Natural killer cell (primary cell): ENCODE measurements around the gene DTNB. TPM values are rescaled to one million over a fixed set of nuclear protein-coding genes. Genes with fewer than 3 reads are reported as not detected.
"Not testable (repeated sequence)": the region's sequence is repeated elsewhere in the genome, so short reads cannot be mapped to it uniquely, and the experiment has no call there.

Experiments
- ATAC-seq, 3 donors: fragments of 150-1000 bp in 2 of 3; fragments of 200-7000 bp in 1 of 3; cut with Tn5 transposase; 1 replicate in 1 of 3; 2 replicates in 2 of 3; pipeline ENCODE4 v1.10.0; 2021; ENCODE audit warnings: mild to moderate bottlenecking in 2 of 3, moderate library complexity in 2 of 3
- DNase-seq, 2 donors: peaks; one replicate each; pipeline versions ENCODE4 v3.0.0 to v3.0.0-alpha.2; 2013 to 2021; ENCODE audit warnings: mixed read lengths in 1 of 2
- H3K27ac ChIP-seq: one replicate; pipeline ENCODE4 v1.5.1; 2013; ENCODE audit warnings: mild to moderate bottlenecking, low read length
- H3K27me3 ChIP-seq: one replicate; pipeline ENCODE4 v1.6.1; 2013; ENCODE audit warnings: low read length; ENCODE audit not compliant: control insufficient read depth, insufficient read depth
- H3K36me3 ChIP-seq: one replicate; pipeline ENCODE4 v1.6.1; 2013; ENCODE audit warnings: low read length; ENCODE audit not compliant: control insufficient read depth, insufficient read depth
- H3K4me1 ChIP-seq: one replicate; pipeline ENCODE4 v1.6.1; 2013; ENCODE audit warnings: low read length; ENCODE audit not compliant: control insufficient read depth, insufficient read depth
- H3K4me3 ChIP-seq: one replicate; pipeline ENCODE4 v1.5.1; 2013; ENCODE audit warnings: low read length
- H3K9me3 ChIP-seq: one replicate; pipeline ENCODE4 v1.6.1; 2013; ENCODE audit warnings: low read length; ENCODE audit not compliant: control insufficient read depth, insufficient read depth
- H3K27ac Mint-ChIP-seq, 2 donors: one replicate each; pipeline ENCODE4 v1.8.0; 2022; ENCODE audit warnings: mild to moderate bottlenecking in 2 of 2, mixed read lengths in 2 of 2, moderate library complexity in 1 of 2
- H3K27me3 Mint-ChIP-seq, 2 donors: one replicate each; pipeline ENCODE4 v1.8.0; 2022; ENCODE audit warnings: low read depth in 2 of 2, mixed read lengths in 2 of 2
- H3K36me3 Mint-ChIP-seq: one replicate; pipeline ENCODE4 v1.8.0; 2022; ENCODE audit warnings: mixed read lengths
- H3K4me1 Mint-ChIP-seq, 2 donors: one replicate each; pipeline ENCODE4 v1.8.0; 2022; ENCODE audit warnings: mixed read lengths in 2 of 2
- H3K4me3 Mint-ChIP-seq: one replicate; pipeline ENCODE4 v1.8.0; 2022; ENCODE audit warnings: mild to moderate bottlenecking, moderate library complexity, mixed read lengths
- H3K9me3 Mint-ChIP-seq, 2 donors: one replicate each; pipeline ENCODE4 v1.8.0; 2022; ENCODE audit warnings: mixed read lengths in 2 of 2
- WGBS: methylation state at CpG from one replicate; pipeline ENCODE4 v1.1.7; 2013; ENCODE audit warnings: missing lambda C conversion rate; ENCODE audit not compliant: insufficient coverage; 5-methylcytosine and 5-hydroxymethylcytosine counted together
- intact Hi-C: fragments of 100-400 bp; cut with micrococcal nuclease; formaldehyde crosslinking; loops from one replicate; pipeline ENCODE4 v1.14.2; 2022
- total RNA-seq, 4 donors: library from RNA; stranded (reverse); fragments of 120-200 nt in 1 of 4; gene quantifications; one replicate each; pipeline versions ENCODE4 v1.2.3 to v1.2.4, GENCODE V29; 2013 to 2022
- TF ChIP-seq, protein P1 (sequence below): fragments of 200-600 bp; IDR thresholded peaks from one replicate; pipeline ENCODE4 v1.8.0; 2022; ENCODE audit warnings: antibody characterized with exemption

Gene DTNB
- total RNA-seq, 3 donors from 2014 or later (not counting 1 experiment from before 2014, with no cell fraction given) = 20.8 to 33.7 (median 23.6) TPM

DNA sequence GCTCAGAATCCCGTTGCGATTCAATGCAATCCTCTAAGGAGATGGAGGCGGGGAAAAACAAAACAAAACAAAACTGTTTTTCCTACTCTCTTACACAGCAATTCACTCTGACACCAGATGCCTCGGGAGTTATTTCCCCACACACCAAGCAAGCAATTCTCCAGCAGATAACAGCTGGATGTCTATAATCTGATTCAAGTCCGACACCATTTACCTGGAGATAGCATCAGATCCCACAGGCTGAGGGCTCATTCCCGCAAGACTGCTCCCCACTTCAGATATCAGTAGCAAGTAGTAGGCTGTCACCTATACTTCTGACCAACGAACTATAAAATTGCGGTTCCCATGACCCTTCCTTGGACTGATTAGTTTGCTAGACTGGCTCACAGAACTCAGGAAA, 58.7 kb downstream of the DTNB start:
- Mint-ChIP-seq H3K27ac (no peak overlapping the region), H3K9me3 (no peaks in the 10 kb centered on the region), H3K27me3 (no peaks in the 10 kb centered on the region), H3K4me3 (no peak overlapping the region), H3K36me3 (no peaks in the 10 kb centered on the region), H3K4me1 (no peaks in the 10 kb centered on the region)
- DNase-seq (no peak), ATAC-seq (no peak)
- TF ChIP-seq, protein P1, sequence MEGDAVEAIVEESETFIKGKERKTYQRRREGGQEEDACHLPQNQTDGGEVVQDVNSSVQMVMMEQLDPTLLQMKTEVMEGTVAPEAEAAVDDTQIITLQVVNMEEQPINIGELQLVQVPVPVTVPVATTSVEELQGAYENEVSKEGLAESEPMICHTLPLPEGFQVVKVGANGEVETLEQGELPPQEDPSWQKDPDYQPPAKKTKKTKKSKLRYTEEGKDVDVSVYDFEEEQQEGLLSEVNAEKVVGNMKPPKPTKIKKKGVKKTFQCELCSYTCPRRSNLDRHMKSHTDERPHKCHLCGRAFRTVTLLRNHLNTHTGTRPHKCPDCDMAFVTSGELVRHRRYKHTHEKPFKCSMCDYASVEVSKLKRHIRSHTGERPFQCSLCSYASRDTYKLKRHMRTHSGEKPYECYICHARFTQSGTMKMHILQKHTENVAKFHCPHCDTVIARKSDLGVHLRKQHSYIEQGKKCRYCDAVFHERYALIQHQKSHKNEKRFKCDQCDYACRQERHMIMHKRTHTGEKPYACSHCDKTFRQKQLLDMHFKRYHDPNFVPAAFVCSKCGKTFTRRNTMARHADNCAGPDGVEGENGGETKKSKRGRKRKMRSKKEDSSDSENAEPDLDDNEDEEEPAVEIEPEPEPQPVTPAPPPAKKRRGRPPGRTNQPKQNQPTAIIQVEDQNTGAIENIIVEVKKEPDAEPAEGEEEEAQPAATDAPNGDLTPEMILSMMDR = no peak
- intact Hi-C loops = no loop called here
- H3K36me3 ChIP-seq = no peaks in the 10 kb centered on the region
- H3K4me3 ChIP-seq = no peak overlapping the region
- no peaks in the 10 kb centered on the region for H3K4me1 ChIP-seq
- no peaks in the 10 kb centered on the region for H3K9me3 ChIP-seq
- H3K27ac ChIP-seq = no peak overlapping the region
- WGBS = 85% methylated on average over 8 of the region's 8 CpGs
- H3K27me3 ChIP-seq = no peaks in the 10 kb centered on the region

DNA sequence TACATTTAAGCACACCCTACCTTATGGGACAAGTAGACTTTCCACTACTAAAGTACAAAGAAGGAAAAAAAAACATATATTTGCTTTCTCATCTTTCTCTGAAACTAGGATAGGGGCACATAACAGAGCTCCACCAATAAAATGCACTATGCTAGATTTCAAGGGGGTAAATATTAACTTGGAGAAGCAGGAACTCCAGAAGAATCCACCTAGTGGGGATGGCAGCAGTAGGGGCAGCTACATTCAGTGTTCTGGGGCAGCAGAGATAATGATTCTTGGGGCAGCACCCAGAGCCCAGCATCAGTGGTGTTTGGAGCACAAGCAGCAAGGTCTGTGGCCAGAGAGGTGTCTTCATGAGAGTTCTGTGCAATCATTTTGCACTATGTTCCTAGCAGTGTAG, 64.7 kb downstream of the DTNB start:
- H3K27me3 ChIP-seq = no peaks in the 10 kb centered on the region
- H3K9me3 Mint-ChIP-seq = no peaks in the 10 kb centered on the region
- H3K27me3 Mint-ChIP-seq = no peaks in the 10 kb centered on the region
- TF ChIP-seq, protein P1 = no peak
- ATAC-seq (no peak), DNase-seq (no peak)
- H3K9me3 ChIP-seq = no peaks in the 10 kb centered on the region
- no peak overlapping the region for H3K4me3 Mint-ChIP-seq
- intact Hi-C loops = no loop called here
- H3K27ac Mint-ChIP-seq = no peak overlapping the region
- no peaks in the 10 kb centered on the region for H3K4me1 Mint-ChIP-seq
- no peak overlapping the region for H3K4me3 ChIP-seq
- no peaks in the 10 kb centered on the region for H3K36me3 Mint-ChIP-seq
- no peaks in the 10 kb centered on the region for H3K4me1 ChIP-seq
- no peaks in the 10 kb centered on the region for H3K36me3 ChIP-seq
- H3K27ac ChIP-seq = no peak overlapping the region

DNA sequence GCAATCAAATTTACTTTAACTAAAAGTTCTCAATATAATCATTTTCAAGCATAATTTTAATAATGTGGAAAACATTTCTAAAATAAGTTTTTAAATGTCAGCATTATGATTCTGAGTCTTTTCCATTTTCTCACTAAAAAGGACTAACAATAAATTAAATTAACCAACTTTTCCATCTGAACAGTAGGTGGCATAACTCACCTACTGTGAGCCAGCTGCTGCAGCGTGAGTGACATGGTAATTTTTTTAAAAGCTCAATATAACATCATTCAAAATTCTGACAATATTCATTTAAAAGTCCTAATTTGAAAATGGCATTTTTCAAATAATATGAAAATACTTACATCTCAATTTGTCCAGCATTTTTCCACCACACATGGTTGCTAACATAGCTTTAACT, 66.5 kb downstream of the DTNB start:
- Mint-ChIP-seq H3K36me3 (no peaks in the 10 kb centered on the region), H3K4me3 (no peak overlapping the region), H3K27ac (no peak overlapping the region), H3K27me3 (no peaks in the 10 kb centered on the region), H3K4me1 (no peaks in the 10 kb centered on the region), H3K9me3 (no peaks in the 10 kb centered on the region)
- TF ChIP-seq, protein P1 = peak; percentile 45
- DNase-seq = peak in 1 of 2 donors; percentile 61
- no peaks in the 10 kb centered on the region for H3K36me3 ChIP-seq
- intact Hi-C loops = loop anchor here (1.0 kb wide), 2 partner anchors 57 to 93 kb away; no protein-coding TSS in a partner anchor
- WGBS = 33% methylated on average over 1 of the region's 1 CpG
- H3K4me1 ChIP-seq = no peaks in the 10 kb centered on the region
- H3K4me3 ChIP-seq = no peak overlapping the region
- no peak overlapping the region for H3K27ac ChIP-seq
- no peaks in the 10 kb centered on the region for H3K9me3 ChIP-seq
- peak in 2 of 3 donors; percentile 36 to 45 for ATAC-seq
- no peaks in the 10 kb centered on the region for H3K27me3 ChIP-seq

DNA sequence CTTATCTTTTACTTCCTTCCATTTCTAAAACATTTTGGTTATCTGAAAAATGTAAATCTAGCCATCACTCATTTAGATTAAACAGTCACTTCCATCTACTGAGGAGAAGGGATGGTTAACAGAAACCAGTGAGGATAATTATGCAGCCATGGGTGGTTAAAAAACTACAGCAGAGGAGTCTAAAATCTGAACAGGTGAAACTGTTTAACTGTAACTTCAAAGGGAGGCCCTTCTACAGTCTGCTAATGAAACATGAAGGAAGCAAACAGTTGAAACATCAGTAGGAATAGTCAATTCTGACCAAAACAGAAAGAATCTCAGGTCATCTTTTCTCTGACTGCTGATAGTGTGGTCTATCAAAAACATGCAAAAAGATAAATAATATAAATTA, 71.0 kb downstream of the DTNB start:
- Mint-ChIP-seq H3K9me3 (no peaks in the 10 kb centered on the region), H3K4me1 (no peaks in the 10 kb centered on the region), H3K4me3 (no peak overlapping the region), H3K36me3 (no peaks in the 10 kb centered on the region), H3K27ac (no peak overlapping the region), H3K27me3 (no peaks in the 10 kb centered on the region)
- H3K36me3 ChIP-seq = no peaks in the 10 kb centered on the region
- DNase-seq (no peak), ATAC-seq (no peak)
- intact Hi-C loops = no loop called here
- no peak overlapping the region for H3K27ac ChIP-seq
- H3K4me1 ChIP-seq = no peaks in the 10 kb centered on the region
- no peak overlapping the region for H3K4me3 ChIP-seq
- H3K27me3 ChIP-seq = no peaks in the 10 kb centered on the region
- H3K9me3 ChIP-seq = no peaks in the 10 kb centered on the region
- TF ChIP-seq, protein P1 = no peak

DNA sequence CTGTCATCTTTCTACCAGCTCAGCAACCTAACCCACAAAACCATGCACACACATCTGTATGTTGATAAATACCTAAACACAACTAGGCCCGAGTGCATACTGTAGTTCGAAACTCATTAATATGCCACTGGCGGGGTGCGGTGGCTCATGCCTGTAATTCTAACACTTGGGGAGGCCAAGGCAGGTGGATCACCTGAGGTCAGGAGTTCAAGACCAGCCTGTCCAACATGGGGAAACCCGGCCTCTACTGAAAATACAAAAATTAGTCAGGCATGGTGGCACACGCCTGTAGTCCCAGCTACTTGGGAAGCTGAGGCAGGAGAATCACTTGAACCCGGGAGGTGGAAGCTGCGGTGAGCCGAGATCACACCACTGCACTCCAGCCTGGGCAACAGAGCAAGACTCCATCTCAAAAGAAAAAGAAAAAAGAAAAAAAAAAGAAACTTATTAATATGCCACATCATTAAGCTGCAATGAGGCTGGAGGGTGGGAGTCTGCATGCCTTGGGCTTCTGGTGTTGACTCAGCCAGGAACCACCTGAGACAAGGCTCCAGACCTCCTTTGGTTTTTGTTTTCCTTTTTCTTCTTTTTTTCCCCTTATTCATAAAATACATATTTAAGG, 71.6 kb downstream of the DTNB start:
- H3K9me3 ChIP-seq, ATAC-seq, H3K4me1 ChIP-seq, H3K36me3 ChIP-seq, H3K27ac ChIP-seq, H3K27me3 ChIP-seq, H3K27ac Mint-ChIP-seq, H3K4me3 Mint-ChIP-seq, H3K9me3 Mint-ChIP-seq, H3K27me3 Mint-ChIP-seq, DNase-seq, intact Hi-C loops, H3K4me1 Mint-ChIP-seq, H3K36me3 Mint-ChIP-seq, H3K4me3 ChIP-seq: not testable (repeated sequence)
- WGBS = 90% methylated on average over 6 of the region's 9 CpGs
